HG02623 (cell line): ENCODE data around the gene PMS2.
"Not testable (repeated sequence)": the region's sequence is repeated elsewhere in the genome, so short reads cannot be mapped to it uniquely, and the experiment has no call there.

Experiments used
- ATAC-seq: cut with Tn5 transposase; IDR thresholded peaks from one replicate; pipeline ENCODE4 v1.9.1; 2021; ENCODE audit warnings: moderate library complexity; ENCODE audit not compliant: unreplicated experiment

PMS2 gene, protein sequence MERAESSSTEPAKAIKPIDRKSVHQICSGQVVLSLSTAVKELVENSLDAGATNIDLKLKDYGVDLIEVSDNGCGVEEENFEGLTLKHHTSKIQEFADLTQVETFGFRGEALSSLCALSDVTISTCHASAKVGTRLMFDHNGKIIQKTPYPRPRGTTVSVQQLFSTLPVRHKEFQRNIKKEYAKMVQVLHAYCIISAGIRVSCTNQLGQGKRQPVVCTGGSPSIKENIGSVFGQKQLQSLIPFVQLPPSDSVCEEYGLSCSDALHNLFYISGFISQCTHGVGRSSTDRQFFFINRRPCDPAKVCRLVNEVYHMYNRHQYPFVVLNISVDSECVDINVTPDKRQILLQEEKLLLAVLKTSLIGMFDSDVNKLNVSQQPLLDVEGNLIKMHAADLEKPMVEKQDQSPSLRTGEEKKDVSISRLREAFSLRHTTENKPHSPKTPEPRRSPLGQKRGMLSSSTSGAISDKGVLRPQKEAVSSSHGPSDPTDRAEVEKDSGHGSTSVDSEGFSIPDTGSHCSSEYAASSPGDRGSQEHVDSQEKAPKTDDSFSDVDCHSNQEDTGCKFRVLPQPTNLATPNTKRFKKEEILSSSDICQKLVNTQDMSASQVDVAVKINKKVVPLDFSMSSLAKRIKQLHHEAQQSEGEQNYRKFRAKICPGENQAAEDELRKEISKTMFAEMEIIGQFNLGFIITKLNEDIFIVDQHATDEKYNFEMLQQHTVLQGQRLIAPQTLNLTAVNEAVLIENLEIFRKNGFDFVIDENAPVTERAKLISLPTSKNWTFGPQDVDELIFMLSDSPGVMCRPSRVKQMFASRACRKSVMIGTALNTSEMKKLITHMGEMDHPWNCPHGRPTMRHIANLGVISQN

DNA sequence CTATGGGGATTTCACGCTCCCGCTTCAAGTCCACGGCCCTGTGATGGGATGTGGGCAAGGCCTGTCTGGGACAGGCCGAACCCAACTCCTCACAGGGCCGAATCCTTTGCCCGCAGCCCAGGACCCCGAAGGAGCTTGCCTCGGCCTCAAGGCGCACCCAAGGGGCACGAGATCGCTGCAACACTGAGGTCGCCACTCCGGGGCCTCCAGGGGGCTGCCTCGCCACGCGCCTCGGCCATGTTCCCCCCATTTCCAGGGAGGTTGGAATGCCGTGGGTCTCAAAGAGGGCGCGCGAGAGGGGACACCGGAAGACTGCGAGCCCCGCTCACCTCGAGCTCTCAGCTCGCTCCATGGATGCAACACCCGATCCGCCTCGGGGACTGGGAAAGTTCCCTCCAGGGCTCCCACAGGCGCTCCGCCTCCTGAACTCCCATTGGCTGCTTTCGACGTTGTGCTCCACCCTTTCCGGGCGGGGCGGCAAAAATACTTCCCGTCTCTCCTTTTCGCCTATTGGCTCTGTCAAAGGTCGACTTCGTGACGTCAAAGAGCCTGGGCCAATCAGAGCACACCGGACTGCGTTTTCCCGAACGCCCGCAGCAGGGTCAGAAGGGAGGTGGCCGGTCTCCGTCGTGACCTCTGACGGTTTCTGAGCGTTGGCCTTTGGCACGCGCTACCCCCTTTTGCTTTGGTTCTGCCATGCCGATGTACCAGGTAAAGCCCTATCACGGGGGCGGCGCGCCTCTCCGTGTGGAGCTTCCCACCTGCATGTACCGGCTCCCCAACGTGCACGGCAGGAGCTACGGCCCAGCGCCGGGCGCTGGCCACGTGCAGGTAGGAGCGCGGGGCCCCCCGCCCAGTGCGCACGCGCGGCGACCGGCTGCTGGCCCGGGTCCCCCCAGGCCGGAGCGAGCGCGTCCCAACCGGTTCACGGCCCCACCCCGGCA, at the start of gene PMS2, which contains the start of gene AIMP2:
PMS2 (minus strand) TSS at position 382 of the 944 bp plus-strand sequence; CDS start at position 352, 30 bp downstream.
AIMP2 (plus strand) TSS at position 605 of the 944 bp plus-strand sequence; CDS start at position 697, 92 bp downstream.
- peak; percentile 93 for ATAC-seq

DNA sequence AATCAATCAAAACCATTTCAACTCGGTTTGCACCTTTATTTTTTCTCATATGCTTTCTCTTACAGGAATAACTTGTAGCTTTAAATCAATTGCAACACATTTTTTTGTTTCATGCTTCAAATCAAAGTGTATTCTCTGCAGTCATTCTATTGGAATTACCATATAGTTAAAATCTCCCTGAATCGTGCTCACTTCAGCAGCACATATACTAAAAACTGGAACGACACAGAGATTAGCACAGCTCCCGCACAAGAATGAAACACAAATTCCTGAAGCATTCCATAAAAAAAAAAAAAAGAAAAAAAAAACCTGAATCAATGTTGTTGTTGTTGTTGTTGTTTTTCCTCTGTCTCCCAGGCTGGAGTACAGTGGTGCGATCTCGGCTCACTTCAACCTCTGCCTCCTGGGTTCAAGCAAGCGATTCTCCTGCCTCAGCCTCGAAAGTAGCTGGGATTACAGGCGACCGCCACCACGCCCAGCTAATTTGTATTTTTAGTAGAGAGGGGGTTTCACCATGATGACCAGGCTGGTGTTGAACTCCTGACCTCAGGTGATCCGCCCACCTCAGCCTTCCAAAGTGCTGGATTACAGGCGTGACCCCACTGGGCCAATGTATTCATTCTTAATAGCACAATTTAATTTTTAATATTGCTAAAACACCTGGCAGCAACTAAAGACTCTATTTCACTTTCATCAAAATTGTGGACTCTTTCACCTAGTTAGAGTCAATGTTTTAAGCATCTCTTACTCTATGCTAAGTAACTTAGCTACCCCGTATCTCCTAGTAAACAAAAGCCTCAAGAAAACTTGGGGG, 48.7 kb upstream of the PMS2 start:
- ATAC-seq = no peak

DNA sequence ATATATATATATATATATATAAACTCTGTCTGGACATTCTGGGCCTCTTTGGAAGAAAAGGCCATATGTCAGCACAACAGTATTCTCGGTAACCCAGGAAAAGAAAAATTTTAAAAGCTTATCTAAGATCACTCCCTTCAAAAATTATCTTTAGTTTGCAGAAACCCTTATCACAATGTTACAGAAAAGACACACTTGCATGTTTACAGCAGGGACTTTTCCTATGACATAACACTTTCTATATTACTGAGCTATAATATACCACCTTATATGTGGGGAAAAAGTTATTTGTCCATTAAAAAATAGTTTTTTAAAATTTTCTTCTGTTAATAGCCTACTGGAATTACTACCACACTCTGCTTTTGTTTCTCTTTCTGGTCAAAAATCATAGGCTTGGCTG, 47.8 kb upstream of the PMS2 start:
- no peak for ATAC-seq

DNA sequence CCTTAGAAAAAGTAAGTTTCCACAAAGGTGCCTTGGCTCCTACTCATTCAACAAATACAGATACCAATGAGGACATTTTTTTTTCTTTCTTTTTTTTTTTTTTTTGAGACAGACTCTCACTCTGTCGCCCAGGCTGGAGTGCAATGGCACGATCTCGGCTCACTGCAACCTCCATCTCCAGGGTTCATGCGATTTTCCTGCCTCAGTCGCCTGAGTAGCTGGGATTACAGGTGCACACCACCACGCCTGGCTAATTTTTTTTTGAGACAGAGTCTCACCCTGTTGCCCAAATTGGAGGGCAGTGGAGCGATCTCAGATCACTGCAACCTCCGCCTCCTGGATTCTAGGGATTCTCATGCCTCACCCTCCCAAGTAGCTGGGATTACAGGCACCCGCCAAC, 42.3 kb upstream of the PMS2 start:
- ATAC-seq = not testable (repeated sequence)

DNA sequence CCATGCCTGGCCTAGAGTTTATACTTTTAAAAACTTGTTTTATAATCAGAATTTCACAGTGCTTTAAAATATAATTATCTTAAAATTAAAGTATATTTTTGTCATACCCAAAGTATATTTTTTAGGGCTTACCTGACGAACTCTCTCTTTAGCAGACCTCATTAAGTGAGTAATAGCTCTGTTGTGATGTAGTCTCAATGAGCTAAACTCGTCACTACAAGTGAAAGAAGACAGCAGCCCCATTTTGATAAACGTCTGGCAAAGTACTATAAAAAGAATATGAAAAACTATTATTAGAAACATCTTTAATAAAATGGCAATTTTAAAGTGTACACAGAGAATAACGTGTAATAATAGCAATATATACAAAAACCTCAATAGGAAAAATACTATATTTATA, 40.9 kb upstream of the PMS2 start:
- no peak for ATAC-seq

DNA sequence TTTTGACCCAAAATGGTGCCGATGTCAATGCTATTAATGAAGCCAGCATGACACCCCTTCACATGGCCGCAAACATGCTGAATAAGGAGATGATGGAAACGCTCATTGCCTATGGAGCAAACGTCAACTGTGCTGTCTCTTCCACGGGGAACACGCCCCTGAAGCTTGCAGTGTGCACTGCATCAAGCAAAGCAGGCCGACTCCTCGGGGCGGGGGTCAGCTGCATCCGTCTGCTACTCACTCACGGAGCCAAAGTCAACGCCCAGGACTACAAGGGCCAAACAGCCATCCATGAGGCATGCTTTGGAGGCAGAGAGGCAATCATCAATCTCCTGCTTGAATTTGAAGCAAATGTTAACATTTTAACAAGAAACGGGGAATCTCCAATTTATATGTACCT, 26.8 kb upstream of the PMS2 start:
- no peak for ATAC-seq

DNA sequence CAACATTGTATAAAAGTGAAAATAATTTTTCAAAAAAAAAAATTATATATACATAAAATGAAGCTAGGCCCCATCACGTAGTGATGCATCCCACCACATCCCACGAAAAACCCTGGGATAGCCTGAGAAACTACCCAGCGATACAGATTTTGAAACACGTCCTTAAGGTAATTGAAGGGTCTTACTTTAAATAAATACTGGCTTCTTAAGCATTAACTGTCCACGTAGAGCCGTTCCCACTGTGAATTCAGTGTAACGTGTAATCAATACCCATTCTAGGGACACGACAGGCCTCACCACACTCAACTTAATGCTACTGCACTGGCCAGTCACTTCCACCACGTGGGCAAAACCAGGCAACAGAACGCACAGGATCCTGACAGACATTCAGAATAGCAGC, 26.3 kb upstream of the PMS2 start:
- no peak for ATAC-seq

DNA sequence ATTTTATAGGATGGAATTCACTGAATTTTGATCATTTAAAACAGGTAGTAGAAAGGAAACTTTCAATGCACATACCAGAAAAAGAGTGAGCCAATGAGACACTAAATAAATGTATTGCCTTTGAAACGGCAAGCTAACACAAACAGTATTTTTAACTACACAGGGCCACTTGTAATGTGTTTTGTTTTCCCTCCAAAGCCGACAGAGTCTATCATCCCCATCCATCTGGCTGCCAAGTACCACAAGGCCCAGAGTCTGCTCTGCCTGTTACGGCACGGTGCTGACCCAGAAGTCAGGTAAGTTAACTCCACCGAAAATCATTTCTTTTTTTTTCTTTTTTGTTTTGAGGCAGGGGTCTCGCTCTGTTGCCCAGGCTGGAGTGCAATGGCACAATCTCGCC, 23.8 kb upstream of the PMS2 start:
- ATAC-seq = no peak

DNA sequence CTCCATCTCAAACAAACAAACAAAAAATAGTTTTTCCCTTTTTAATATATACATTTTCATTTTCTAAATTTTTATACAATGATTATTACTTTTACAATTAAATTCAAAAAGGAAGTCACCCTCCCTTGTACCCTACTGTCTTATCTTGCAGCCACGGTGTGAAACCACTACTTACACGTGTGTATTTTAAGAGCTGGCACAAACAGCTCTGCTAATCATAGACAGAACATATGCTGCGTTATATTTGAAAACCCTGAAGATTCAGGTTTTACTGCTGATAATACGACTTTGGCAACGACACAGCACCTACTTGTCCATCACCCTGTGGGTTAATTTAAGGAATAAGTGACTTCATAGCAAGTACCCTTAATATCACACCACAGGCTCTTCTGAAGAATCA, 23.3 kb upstream of the PMS2 start:
- no peak for ATAC-seq

DNA sequence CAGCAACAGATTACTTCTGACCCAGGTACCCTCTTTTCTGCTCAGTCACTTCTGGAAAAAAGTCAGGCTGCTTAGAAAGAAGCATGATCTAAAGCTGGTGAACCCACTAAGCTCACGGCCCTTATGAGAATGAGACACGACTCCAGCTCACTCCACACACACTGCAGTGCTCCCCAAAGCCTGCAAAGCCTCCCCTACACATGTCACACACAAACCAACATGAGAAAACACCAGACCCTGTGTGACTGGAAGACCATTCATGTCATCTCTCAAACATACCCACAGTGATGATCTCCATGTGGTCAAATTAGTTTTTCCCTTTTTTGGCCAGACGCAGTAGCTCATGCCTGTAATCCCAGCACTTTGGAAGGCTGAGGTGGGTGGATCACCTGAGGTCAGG, 22.7 kb upstream of the PMS2 start:
- no peak for ATAC-seq

DNA sequence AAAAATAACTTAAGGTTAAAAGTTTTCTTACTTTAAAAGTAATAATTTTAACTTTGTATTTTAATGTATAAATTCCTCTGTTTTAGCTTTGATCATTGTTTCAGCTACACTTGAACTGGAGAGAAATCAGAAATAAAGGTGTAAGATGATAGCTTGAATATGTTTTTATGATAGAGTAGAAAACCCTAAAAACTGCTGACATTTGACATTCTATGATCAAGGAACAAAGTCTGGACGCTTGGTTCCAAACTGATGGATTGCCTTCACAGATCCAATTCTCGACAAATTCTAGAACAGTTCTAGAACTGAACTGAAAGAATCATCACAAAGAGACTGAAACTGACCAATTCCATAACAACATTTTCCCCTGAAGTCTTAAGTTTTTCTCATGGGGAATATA, 22.1 kb upstream of the PMS2 start, which contains the start of gene ANKRD61:
ANKRD61 (plus strand) TSS at position 389 of the 400 bp plus-strand sequence; CDS start at position 389, 0 bp downstream.
- ATAC-seq = no peak

DNA sequence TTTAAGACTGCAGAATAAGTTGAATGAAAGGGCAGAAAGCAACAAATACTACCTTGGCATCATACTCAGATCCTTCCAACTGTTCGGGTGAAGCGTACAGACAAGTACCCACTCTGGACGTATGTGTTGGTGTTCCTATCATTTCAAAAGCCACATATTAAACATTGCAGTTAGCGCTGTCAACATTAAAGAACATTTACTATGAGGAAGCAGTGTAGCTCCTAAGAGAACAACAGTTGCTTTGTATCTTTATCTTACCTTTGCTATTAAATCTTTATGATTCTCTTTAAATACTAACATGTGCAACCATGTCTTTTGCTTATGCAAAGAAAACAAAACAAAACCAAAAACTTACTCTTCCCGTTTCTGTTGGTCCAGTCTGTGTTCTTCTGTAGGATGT, 19.7 kb upstream of the PMS2 start:
- ATAC-seq = no peak

DNA sequence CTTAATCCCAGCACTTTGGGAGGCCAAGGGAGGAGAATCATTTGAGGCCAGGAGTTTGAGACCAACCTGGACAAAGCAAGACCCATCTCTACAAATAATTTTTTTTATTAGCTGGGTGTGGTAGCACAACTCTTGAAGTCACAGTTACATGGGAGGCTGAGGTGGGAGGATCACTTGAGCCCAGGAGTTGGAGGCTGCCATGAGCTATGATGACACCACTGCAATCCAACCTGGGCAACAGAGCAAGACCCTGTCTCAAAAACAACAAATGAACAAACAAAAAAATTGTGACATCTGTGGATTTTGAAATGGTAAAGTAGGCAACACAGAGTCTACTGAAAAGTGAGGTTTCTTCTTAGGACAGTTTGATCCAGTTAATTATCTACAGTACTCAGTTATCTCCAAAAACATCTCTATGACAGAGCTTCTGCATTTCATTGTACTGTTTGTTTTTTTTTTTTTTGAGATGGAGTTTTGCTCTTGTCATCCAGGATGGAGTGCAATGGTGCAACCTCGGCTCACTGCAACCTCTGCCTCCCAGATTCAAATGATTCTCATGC, 19.0 kb upstream of the PMS2 start:
- no peak for ATAC-seq

DNA sequence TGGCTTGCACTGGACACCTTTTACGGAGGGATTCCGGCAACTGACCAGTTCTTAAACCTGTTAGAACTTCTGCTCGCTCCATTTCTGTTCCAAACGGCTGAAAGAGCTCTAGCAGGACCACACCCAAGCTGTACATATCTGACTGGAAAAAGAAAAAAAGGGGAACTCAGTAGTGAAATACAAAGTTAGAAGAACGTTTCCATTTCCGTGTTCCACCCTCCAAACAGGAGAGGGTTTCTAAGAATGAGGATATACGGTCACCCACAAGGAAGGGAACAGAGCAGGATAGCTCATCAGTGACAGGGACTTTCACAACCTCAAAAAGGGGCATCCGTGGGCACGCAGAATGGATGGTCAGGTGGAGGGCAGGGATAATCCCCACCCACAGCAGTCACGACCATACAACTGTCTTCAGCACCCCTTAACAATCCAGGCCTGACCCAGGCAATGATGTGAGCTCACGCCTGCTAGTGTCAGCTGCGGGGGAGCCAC, 18.0 kb upstream of the PMS2 start:
- ATAC-seq = no peak

DNA sequence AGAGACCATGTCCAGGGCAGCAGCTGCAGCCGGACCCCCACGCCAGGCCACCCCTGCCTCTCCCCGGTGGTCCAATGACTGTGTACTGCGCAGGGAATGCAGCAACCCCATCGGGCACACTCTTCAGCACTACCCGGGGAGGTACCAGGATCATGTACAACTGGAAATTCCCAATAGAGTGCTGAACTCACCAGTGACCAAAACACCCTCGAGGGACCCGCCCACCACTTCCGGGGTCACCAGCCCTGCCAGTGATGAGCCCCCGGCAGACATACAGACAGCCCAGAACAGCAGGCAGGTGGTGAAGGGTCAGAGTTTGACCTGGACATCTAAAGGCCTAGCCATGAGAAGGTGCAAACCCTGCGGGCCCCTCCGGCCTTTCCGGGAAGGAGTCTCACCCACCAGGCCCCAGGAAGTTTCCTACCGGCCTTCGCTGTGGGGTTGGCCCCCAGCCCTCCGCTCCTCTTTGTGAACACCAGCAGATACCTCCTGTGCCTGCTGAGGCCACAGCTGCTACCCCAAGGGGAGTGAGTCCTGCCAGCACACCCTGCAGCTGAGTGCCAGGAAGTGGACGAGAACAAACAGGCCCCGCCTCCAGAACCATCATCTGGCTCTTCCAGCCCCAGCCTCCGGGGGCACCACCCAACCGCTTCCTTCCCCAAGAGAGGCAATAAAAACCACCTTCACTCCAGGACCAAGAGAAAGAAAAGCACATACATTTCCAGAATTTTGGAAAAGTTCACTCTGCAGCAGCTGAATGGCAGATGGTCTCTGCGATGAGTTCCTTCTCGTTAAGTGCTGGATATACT, 17.4 kb upstream of the PMS2 start:
- peak; percentile 81 for ATAC-seq

DNA sequence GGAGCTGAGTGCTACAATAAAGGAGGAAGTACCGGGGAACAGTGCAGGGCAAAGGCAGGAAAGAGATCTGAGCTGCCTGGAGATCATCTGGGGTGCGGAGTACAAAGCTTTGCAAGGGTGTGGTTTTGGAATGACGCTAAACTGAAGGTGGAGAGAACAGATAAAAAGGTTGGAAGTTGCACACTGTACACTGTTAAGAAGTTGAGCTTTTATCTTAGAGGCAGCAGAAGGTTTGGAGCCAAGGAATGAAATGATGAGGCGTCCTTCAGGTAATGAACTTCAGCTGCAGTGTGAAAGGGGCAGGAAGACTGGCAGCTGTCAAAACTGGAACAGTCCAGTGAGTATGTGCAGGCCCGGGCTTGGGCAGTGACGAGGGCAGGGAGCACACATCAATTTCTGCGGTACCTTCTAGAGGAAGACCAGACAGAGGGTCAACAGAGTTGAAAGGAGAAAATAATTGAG, 15.2 kb upstream of the PMS2 start:
- ATAC-seq = no peak

DNA sequence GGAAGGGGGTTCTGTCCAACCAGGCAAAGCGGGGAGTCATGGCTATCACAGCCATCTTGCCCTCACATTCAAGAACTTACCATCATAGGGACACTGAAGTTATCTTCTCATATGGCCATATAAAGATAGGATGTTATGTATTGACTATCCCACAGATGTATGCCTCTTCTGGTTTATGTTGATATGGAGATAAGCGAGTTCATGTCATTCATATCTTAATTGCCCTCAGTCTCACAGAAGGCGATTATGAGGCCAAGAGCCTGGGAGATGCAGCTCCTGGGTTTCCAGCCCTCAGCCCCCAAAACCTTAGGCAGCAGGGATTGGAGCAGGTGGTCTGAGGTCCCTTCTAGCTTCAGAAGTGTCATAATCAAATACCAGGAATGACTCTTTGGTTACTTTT, 13.9 kb upstream of the PMS2 start:
- no peak for ATAC-seq
